Measurements from ENCODE around the gene RAB11A. TPM values are rescaled to one million over a fixed set of nuclear protein-coding genes. Genes with fewer than 3 reads are reported as not detected.

RAB11A gene
- total RNA-seq, 4 donors from 2014 or later, result 246 to 604 (median 518) TPM

- WGBS, 2 donors, result 10% methylated on average over 1 of the region's 1 CpG; no CpG with 5 or more reads in 1 of the 2 donors
- TF ChIP-seq CTCF (IDR thresholded peaks at IDR 0.05) (no peak), POLR2A (IDR thresholded peaks at IDR 0.05) (no peak)
- Histone ChIP-seq H3K27me3 (no peaks in the 10 kb centered on the region), H3K4me3 (no peak overlapping the region), H3K4me1 (peaks cover 15 to 59% (median 16%) of the 10 kb centered on the region in 3 donors), H3K36me3 (peaks cover 3 to 83% (median 11%) of the 10 kb centered on the region in 3 donors), H3K9me3 (no peaks in the 10 kb centered on the region), H3K27ac (peak overlapping the region; percentile 9 to 78 (median 56))
- intact Hi-C loops (cut with DNase I), result no loop called here
- peak; percentile 27 for DNase-seq
These were observed 33.1 kb downstream of the RAB11A start for GRCh38 chr15:65902373-65902772.

- peak overlapping the region in 1 of 4 donors; percentile 72 for H3K27ac ChIP-seq
- no peaks in the 10 kb centered on the region for H3K27me3 ChIP-seq
- WGBS, 2 donors, result 80 to 85% methylated on average over 6 of the region's 6 CpGs
- H3K4me1 ChIP-seq, result peaks cover 15 to 59% (median 16%) of the 10 kb centered on the region in 3 donors
- intact Hi-C loops (cut with DNase I), result no loop called here
- H3K9me3 ChIP-seq, result no peaks in the 10 kb centered on the region
- no peak overlapping the region for H3K4me3 ChIP-seq
- TF ChIP-seq CTCF (IDR thresholded peaks at IDR 0.05) (no peak), POLR2A (IDR thresholded peaks at IDR 0.05) (no peak)
- peaks cover 3 to 83% (median 5%) of the 10 kb centered on the region in 3 donors for H3K36me3 ChIP-seq
- no peak for DNase-seq
These were observed 34.2 kb downstream of the RAB11A start for GRCh38 chr15:65903296-65904073.

GRCh38 chr15:65904301-65904700 is 35.0 kb downstream of the RAB11A start:
- DNase-seq, result no peak
- H3K9me3 ChIP-seq, result no peaks in the 10 kb centered on the region
- H3K36me3 ChIP-seq, result peaks cover 5 to 83% (median 7%) of the 10 kb centered on the region in 3 donors
- no peak overlapping the region for H3K4me3 ChIP-seq
- no peak overlapping the region for H3K27ac ChIP-seq
- intact Hi-C loops (cut with DNase I), result no loop called here
- H3K27me3 ChIP-seq, result no peaks in the 10 kb centered on the region
- H3K4me1 ChIP-seq, result peaks cover 15 to 59% (median 16%) of the 10 kb centered on the region in 3 donors
- TF ChIP-seq CTCF (IDR thresholded peaks at IDR 0.05), result no peak
- 86 to 89% methylated on average over 4 of the region's 4 CpGs for WGBS, 2 donors

- WGBS, 2 donors, result 40 to 54% methylated on average over 1 of the region's 1 CpG
- no peak for TF ChIP-seq CTCF (IDR thresholded peaks at IDR 0.05)
- peaks cover 14 to 49% (median 15%) of the 10 kb centered on the region in 3 donors for H3K4me1 ChIP-seq
- H3K27ac ChIP-seq, result peak overlapping the region; percentile 12 to 69 (median 37)
- H3K27me3 ChIP-seq, result no peaks in the 10 kb centered on the region
- no peak overlapping the region for H3K4me3 ChIP-seq
- peaks cover 5 to 83% (median 15%) of the 10 kb centered on the region in 3 donors for H3K36me3 ChIP-seq
- intact Hi-C loops (cut with DNase I), result no loop called here
- no peaks in the 10 kb centered on the region for H3K9me3 ChIP-seq
- no peak for DNase-seq
These were observed 37.1 kb downstream of the RAB11A start for GRCh38 chr15:65906396-65906795.

- peaks cover 5 to 93% (median 22%) of the 10 kb centered on the region in 3 donors for H3K36me3 ChIP-seq
- intact Hi-C loops (cut with DNase I), result no loop called here
These were observed 38.4 kb downstream of the RAB11A start for GRCh38 chr15:65907661-65908060.

More at GRCh38 chr15:65907661-65908060, 38.4 kb downstream of the RAB11A start:
- no peak overlapping the region for H3K4me3 ChIP-seq
- 100% methylated on average over 1 of the region's 3 CpGs; no CpG with 5 or more reads in 1 of the 2 donors for WGBS, 2 donors
- no peak overlapping the region for H3K27ac ChIP-seq
- no peaks in the 10 kb centered on the region for H3K27me3 ChIP-seq
- peaks cover 3 to 36% (median 14%) of the 10 kb centered on the region in 3 donors for H3K4me1 ChIP-seq
- DNase-seq, result no peak
- TF ChIP-seq CTCF (IDR thresholded peaks at IDR 0.05) (no peak), POLR2A (IDR thresholded peaks at IDR 0.05) (no peak)
- no peaks in the 10 kb centered on the region for H3K9me3 ChIP-seq
